CD4-positive, alpha-beta memory T cell (primary cell): ENCODE data around the gene ZIC4. TPM values are rescaled to one million over a fixed set of nuclear protein-coding genes. Genes with fewer than 3 reads are reported as not detected.

Experiments used
- CTCF ChIA-PET: fragments of 350-600 bp; sonication (Branson Sonifier 250); formaldehyde crosslinking; loops from one replicate; lab custom pipeline; 2021; ENCODE audit warnings: inconsistent platforms; ENCODE audit not compliant: partially characterized antibody; lab: Charles Lee
- POLR2A ChIA-PET: fragments of 350-600 bp; sonication (Branson Sonifier 250); formaldehyde crosslinking; loops from one replicate; lab custom pipeline; 2021; ENCODE audit not compliant: partially characterized antibody; lab: Charles Lee
- DNase-seq, 5 donors: peaks; one replicate each; pipeline versions ENCODE4 v3.0.0 to v3.0.0-alpha.2; 2020 to 2022; ENCODE audit warnings: mixed read lengths in 1 of 5
- H3K27ac ChIP-seq: one replicate; pipeline ENCODE4 v1.7.0; 2013; ENCODE audit warnings: low read depth, low read length
- H3K27me3 ChIP-seq: 2 replicates; pipeline ENCODE4 v1.7.0; 2013; ENCODE audit warnings: mild to moderate bottlenecking, low read length, moderate library complexity; ENCODE audit not compliant: insufficient read depth
- H3K36me3 ChIP-seq: 2 replicates; pipeline ENCODE4 v1.7.0; 2013; ENCODE audit warnings: mild to moderate bottlenecking, low read length, moderate library complexity; ENCODE audit not compliant: insufficient read depth
- H3K4me1 ChIP-seq: 2 replicates; pipeline ENCODE4 v1.7.0; 2013; ENCODE audit warnings: mild to moderate bottlenecking, low read length, moderate library complexity; ENCODE audit not compliant: insufficient read depth
- H3K4me3 ChIP-seq, 2 donors: one replicate each; pipeline ENCODE4 v1.7.0; 2013; ENCODE audit warnings: low read length in 2 of 2, mild to moderate bottlenecking in 1 of 2
- H3K9me3 ChIP-seq, 2 donors: one replicate each; pipeline ENCODE4 v1.7.0; 2013; ENCODE audit warnings: low read length in 2 of 2, control low read depth in 1 of 2; ENCODE audit not compliant: control insufficient read depth in 1 of 2
- H3K27ac Mint-ChIP-seq, 7 donors: one replicate each; pipeline ENCODE4 v1.8.0; 2020 to 2021; ENCODE audit warnings: mixed read lengths in 7 of 7, mild to moderate bottlenecking in 6 of 7, inconsistent platforms in 3 of 7, moderate library complexity in 3 of 7
- H3K27me3 Mint-ChIP-seq, 2 donors: one replicate each; pipeline ENCODE4 v1.8.0; 2020 to 2021; ENCODE audit warnings: mixed read lengths in 2 of 2
- H3K36me3 Mint-ChIP-seq, 2 donors: one replicate each; pipeline ENCODE4 v1.8.0; 2020 to 2021; ENCODE audit warnings: mixed read lengths in 2 of 2, inconsistent platforms in 1 of 2, mild to moderate bottlenecking in 1 of 2
- H3K4me1 Mint-ChIP-seq, 4 donors: one replicate each; pipeline ENCODE4 v1.8.0; 2020 to 2021; ENCODE audit warnings: mixed read lengths in 4 of 4, mild to moderate bottlenecking in 1 of 4
- H3K4me3 Mint-ChIP-seq, 8 donors: one replicate each; pipeline ENCODE4 v1.8.0; 2020 to 2021; ENCODE audit warnings: mixed read lengths in 8 of 8, mild to moderate bottlenecking in 7 of 8, moderate library complexity in 6 of 8, inconsistent platforms in 3 of 8
- H3K9me3 Mint-ChIP-seq, 8 donors: one replicate each; pipeline ENCODE4 v1.8.0; 2020 to 2021; ENCODE audit warnings: mixed read lengths in 8 of 8, mild to moderate bottlenecking in 5 of 8, inconsistent platforms in 3 of 8, moderate library complexity in 1 of 8
- intact Hi-C: fragments of 100-400 bp; cut with micrococcal nuclease; formaldehyde crosslinking; loops from one replicate; pipeline ENCODE4 v1.15.1; 2023
- polyA plus RNA-seq, 2 donors: library from polyadenylated mRNA; unstranded; fragments of 300-500 nt; fragmentation: Illumina TruSeq; gene quantifications; one replicate each; pipeline ENCODE4 v1.2.3, GENCODE V29; 2021
- total RNA-seq, 2 experiments: library from RNA; stranded (reverse); gene quantifications; one replicate each; pipeline ENCODE4 v1.2.3, GENCODE V29; 2021

ZIC4 gene
- total and polyA plus RNA-seq, 4 experiments from 2014 or later = not detected

DNA sequence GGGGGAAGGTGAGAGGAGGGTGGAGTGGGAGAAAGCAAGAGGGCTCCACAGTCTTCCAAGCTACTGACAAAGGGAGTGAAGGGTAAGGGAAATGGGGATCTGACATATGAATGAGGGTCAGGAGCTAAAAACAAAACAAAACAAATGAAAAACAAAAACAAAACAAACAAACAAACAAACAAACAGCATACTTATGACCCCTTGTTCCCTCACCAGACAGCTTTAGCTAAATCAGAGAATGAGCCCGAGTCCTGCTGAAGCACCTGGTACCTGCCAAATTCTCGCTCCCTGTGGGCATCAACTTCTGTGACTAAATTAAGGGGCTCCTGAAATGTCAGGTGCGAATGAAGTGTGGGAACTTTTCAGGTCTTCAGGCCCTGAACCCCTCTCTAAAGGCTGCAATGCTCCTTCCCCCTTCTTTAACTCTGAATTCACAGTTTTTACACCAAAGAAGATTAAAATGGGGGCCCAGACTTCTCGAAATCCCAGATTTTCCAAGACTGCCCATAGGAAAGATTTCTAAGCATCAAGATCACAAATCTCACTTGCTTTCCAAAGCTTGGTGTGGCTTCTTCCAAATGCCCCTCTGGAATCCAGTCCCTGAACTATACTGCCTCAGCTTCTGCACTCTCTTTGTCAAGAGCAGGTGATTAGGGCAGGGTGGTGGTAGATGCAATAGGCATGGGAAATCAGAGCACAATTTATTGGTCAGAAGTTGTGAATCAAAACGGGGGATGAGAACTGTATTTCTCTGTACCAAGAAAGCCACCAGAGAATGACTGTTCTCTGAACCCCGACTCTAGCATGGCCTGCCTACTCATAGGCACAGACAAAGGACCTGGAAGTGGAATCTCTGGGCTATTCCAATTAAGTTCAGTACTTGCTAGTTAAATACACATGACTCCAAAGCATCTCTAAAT is 40.9 kb downstream of the ZIC4 start:
- no peak overlapping the region for H3K4me3 ChIP-seq
- no peaks in the 10 kb centered on the region for H3K9me3 ChIP-seq
- no peak for DNase-seq
- POLR2A ChIA-PET = no interaction called here
- CTCF ChIA-PET = no interaction called here
- no peaks in the 10 kb centered on the region for H3K4me1 ChIP-seq
- peaks cover 26 to 27% of the 10 kb centered on the region in 2 donors for H3K27me3 Mint-ChIP-seq
- H3K4me1 Mint-ChIP-seq = no peaks in the 10 kb centered on the region
- H3K27ac Mint-ChIP-seq = no peak overlapping the region
- H3K4me3 Mint-ChIP-seq = no peak overlapping the region
- H3K27ac ChIP-seq = no peak overlapping the region
- peaks cover 7% of the 10 kb centered on the region for H3K27me3 ChIP-seq
- H3K9me3 Mint-ChIP-seq = peaks cover 0 to 30% (median 9%) of the 10 kb centered on the region in 8 donors
- peaks cover 0 to 6% of the 10 kb centered on the region in 2 donors for H3K36me3 Mint-ChIP-seq
- intact Hi-C loops = no loop called here
- no peaks in the 10 kb centered on the region for H3K36me3 ChIP-seq

GRCh38 chr3:147364771-147365170 is 41.6 kb downstream of the ZIC4 start:
- ChIA-PET CTCF (no interaction called here), POLR2A (no interaction called here)
- no peak overlapping the region for H3K4me3 Mint-ChIP-seq
- Histone ChIP-seq H3K27ac (no peak overlapping the region), H3K27me3 (peaks cover 10% of the 10 kb centered on the region), H3K4me1 (no peaks in the 10 kb centered on the region), H3K9me3 (no peaks in the 10 kb centered on the region), H3K36me3 (no peaks in the 10 kb centered on the region), H3K4me3 (no peak overlapping the region)
- no peaks in the 10 kb centered on the region for H3K4me1 Mint-ChIP-seq
- peaks cover 0 to 28% (median 9%) of the 10 kb centered on the region in 8 donors for H3K9me3 Mint-ChIP-seq
- H3K27me3 Mint-ChIP-seq = peaks cover 27 to 29% of the 10 kb centered on the region in 2 donors
- intact Hi-C loops = no loop called here
- no peak overlapping the region for H3K27ac Mint-ChIP-seq
- no peaks in the 10 kb centered on the region for H3K36me3 Mint-ChIP-seq
- DNase-seq = no peak

DNA sequence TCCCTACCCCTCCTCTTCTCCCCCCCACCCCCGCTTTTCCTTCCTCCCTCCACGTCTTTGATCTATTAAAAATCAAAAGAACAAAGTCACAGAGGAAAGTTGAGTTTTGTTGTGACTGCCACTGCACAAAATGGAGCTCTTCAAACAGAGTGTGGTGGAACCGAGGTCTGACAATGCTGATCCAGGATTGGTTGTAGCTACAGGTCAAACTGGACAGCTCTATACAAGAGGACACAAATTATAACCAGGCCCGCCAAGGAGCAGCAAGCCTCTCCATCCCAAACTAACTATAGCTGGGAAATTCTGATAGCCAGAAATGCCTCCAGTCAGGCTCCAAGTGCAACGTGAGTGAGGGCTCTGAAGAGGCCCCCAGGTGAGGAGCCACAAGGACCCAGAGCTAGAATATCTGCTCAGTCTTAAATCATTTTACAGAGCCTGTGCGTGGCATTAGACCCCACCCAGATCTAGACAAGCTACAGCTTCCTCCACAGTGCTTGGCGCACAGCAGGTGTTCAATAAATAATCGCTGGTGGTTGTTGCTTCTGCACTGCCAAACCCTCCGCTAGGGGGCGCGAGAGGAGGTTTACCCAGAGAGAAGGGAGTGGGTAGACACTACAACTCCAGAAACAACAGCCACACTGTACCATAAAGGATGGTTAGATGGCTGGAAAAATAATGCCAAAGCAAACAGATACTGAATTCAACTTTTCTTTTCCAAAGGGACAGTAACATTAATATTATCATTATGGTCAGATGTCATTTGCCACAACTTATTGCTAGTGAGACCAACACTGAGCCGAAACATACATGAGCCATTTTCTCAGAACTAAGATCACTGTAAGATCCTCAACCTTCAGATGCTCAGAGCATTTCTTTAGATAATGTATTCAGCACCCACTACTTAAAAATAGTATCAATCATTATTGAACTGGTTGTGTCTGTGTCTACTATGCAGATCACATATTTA is 44.6 kb downstream of the ZIC4 start:
- ChIA-PET POLR2A (no interaction called here), CTCF (no interaction called here)
- Histone ChIP-seq H3K4me1 (no peaks in the 10 kb centered on the region), H3K36me3 (no peaks in the 10 kb centered on the region), H3K4me3 (no peak overlapping the region), H3K27ac (no peak overlapping the region), H3K9me3 (no peaks in the 10 kb centered on the region), H3K27me3 (peaks cover 23% of the 10 kb centered on the region)
- Mint-ChIP-seq H3K27me3 (peaks cover 26 to 37% of the 10 kb centered on the region in 2 donors), H3K36me3 (no peaks in the 10 kb centered on the region), H3K27ac (no peak overlapping the region), H3K4me1 (no peaks in the 10 kb centered on the region), H3K9me3 (peaks cover 0 to 26% (median 18%) of the 10 kb centered on the region in 8 donors), H3K4me3 (no peak overlapping the region)
- no peak for DNase-seq
- intact Hi-C loops = no loop called here

DNA sequence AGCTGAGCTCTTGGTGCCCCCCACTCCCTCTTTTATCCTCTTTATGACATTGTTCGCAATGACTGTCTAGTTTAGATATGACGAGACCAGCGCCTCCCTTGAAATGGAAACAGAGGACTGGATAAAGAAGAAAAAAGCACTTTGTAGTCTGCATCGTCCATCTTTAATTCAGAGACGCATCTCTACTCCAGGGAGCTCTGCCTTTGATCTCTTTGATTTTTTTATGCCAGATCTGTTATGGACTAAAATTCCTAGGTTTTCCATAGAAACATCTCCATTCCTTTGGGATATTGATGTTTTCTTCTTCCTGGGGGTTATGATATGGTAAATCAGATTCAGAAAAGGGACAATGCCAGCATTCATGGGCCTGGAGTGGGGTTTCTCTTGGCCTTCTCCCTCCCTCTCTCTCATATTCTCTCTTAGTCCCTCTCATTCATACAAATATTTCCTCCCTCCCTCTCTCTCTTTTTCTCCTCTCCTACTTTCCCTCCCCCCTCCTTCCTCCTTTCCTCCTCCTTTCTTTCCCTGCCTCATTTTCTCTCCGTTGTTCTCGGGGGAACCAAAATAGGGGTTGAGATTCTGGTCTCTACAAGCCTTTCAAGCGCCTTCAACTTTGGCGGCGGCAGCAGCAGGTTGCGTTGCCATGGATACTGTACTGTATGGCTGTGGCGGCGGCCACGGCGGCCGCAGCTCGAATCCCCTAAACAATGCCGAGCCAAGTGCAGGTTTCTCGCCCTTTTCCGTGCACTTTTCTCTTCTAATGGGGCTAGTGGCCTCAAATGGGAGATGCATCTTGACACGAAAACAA is 45.5 kb downstream of the ZIC4 start:
- ChIA-PET POLR2A (no interaction called here), CTCF (no interaction called here)
- no peaks in the 10 kb centered on the region for H3K9me3 ChIP-seq
- Mint-ChIP-seq H3K4me1 (no peaks in the 10 kb centered on the region), H3K36me3 (no peaks in the 10 kb centered on the region), H3K9me3 (peaks cover 0 to 35% (median 24%) of the 10 kb centered on the region in 8 donors), H3K4me3 (no peak overlapping the region), H3K27me3 (peaks cover 33 to 45% of the 10 kb centered on the region in 2 donors), H3K27ac (peak overlapping the region in 1 of 7 donors; percentile 76)
- H3K27me3 ChIP-seq = peaks cover 32% of the 10 kb centered on the region
- no peak overlapping the region for H3K4me3 ChIP-seq
- DNase-seq = no peak
- intact Hi-C loops = no loop called here
- no peaks in the 10 kb centered on the region for H3K36me3 ChIP-seq
- H3K27ac ChIP-seq = no peak overlapping the region
- H3K4me1 ChIP-seq = no peaks in the 10 kb centered on the region

- Mint-ChIP-seq H3K27me3 (peaks cover 36 to 50% of the 10 kb centered on the region in 2 donors), H3K27ac (no peak overlapping the region), H3K4me1 (no peaks in the 10 kb centered on the region), H3K9me3 (peaks cover 0 to 39% (median 27%) of the 10 kb centered on the region in 8 donors), H3K36me3 (no peaks in the 10 kb centered on the region), H3K4me3 (no peak overlapping the region)
- Histone ChIP-seq H3K4me3 (no peak overlapping the region), H3K9me3 (no peaks in the 10 kb centered on the region), H3K27me3 (peaks cover 36% of the 10 kb centered on the region), H3K4me1 (no peaks in the 10 kb centered on the region), H3K27ac (no peak overlapping the region), H3K36me3 (no peaks in the 10 kb centered on the region)
- CTCF ChIA-PET = no interaction called here
- intact Hi-C loops = no loop called here
- POLR2A ChIA-PET = no interaction called here
- DNase-seq = no peak
Observed at GRCh38 chr3:147360051-147360439, 46.3 kb downstream of the ZIC4 start.

GRCh38 chr3:147359177-147360050 is 46.9 kb downstream of the ZIC4 start:
- DNase-seq = no peak
- Histone ChIP-seq H3K9me3 (no peaks in the 10 kb centered on the region), H3K27me3 (peaks cover 42% of the 10 kb centered on the region), H3K36me3 (no peaks in the 10 kb centered on the region), H3K4me1 (no peaks in the 10 kb centered on the region), H3K27ac (no peak overlapping the region), H3K4me3 (no peak overlapping the region)
- intact Hi-C loops = no loop called here
- Mint-ChIP-seq H3K36me3 (no peaks in the 10 kb centered on the region), H3K9me3 (peaks cover 0 to 41% (median 28%) of the 10 kb centered on the region in 8 donors), H3K4me1 (no peaks in the 10 kb centered on the region), H3K27me3 (peaks cover 39 to 52% of the 10 kb centered on the region in 2 donors), H3K4me3 (no peak overlapping the region), H3K27ac (no peak overlapping the region)
- ChIA-PET CTCF (no interaction called here), POLR2A (no interaction called here)
